ENCODE data around the gene C1orf35.

DNA sequence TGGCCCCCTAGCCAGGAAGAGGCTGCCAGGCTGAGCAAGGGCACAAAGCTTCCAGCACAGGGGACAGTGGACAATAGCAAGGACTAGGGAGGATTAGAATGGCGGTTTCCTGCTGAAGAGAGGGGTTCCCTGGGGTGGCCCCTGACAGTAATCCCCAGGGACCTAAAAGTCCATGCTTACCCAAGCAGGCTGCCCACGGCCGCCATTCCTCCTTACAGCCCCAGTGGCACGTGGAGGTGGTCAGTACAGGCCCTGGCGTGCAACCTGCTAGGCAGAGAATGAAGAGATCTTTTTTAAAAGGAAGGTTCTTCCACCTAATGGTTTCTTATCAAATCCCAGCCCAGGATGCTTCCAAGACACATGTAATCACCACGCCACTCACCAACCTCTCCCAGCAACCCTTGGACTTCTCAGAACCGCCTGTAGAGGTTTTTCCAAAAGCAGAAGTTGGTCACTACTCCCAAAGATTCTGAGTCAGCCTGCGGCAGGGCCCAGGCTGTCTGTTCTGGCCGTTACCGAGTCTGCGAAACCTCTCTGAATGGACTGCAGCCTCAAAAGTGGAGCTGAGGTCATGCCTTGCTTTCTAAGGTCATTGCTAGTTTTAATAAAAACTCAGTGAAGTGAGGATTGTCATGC lies 5.0 kb upstream of the C1orf35 start:
- TF ChIP-seq, protein P1, sequence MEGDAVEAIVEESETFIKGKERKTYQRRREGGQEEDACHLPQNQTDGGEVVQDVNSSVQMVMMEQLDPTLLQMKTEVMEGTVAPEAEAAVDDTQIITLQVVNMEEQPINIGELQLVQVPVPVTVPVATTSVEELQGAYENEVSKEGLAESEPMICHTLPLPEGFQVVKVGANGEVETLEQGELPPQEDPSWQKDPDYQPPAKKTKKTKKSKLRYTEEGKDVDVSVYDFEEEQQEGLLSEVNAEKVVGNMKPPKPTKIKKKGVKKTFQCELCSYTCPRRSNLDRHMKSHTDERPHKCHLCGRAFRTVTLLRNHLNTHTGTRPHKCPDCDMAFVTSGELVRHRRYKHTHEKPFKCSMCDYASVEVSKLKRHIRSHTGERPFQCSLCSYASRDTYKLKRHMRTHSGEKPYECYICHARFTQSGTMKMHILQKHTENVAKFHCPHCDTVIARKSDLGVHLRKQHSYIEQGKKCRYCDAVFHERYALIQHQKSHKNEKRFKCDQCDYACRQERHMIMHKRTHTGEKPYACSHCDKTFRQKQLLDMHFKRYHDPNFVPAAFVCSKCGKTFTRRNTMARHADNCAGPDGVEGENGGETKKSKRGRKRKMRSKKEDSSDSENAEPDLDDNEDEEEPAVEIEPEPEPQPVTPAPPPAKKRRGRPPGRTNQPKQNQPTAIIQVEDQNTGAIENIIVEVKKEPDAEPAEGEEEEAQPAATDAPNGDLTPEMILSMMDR (IDR thresholded peaks at IDR 0.05) = no peak
- no peak for TF ChIP-seq POLR2A (IDR thresholded peaks at IDR 0.05)
